Body of pancreas (tissue), 4 donors: ENCODE results near the gene GRID1. TPM values are rescaled to one million over a fixed set of nuclear protein-coding genes. Genes with fewer than 3 reads are reported as not detected.

Experiments
- ATAC-seq: fragments of 150-250 bp; one replicate; pipeline ENCODE4 v1.9.1; 2016
- DNase-seq, 4 donors: peaks; one replicate each; pipeline ENCODE4 v3.0.0-alpha.2; 2019
- H3K27ac ChIP-seq, 4 donors: fragments of 200-600 bp; sonication (generic); 1 replicate in 3 of 4; 2 replicates in 1 of 4; pipeline versions ENCODE4 v1.5.1 to v1.6.1; 2016 to 2019; ENCODE audit warnings: mild to moderate bottlenecking in 1 of 4, mixed read lengths in 1 of 4, moderate library complexity in 1 of 4
- H3K27me3 ChIP-seq, 2 donors: fragments of 200-600 bp; sonication (generic); one replicate each; pipeline ENCODE4 v1.6.0; 2016; ENCODE audit warnings: mild to moderate bottlenecking in 1 of 2
- H3K36me3 ChIP-seq, 2 donors: fragments of 200-600 bp; sonication (generic); replicated peaks in 1 of 2; 2 replicates each; pipeline ENCODE4 v1.5.1; 2016; ENCODE audit warnings: low read depth in 2 of 2; ENCODE audit not compliant: insufficient read depth in 1 of 2
- H3K4me1 ChIP-seq: fragments of 200-600 bp; sonication (generic); one replicate; pipeline ENCODE4 v1.6.0; 2016
- H3K4me3 ChIP-seq, 2 donors: fragments of 200-600 bp; sonication (generic); 1 replicate in 1 of 2; 2 replicates in 1 of 2; pipeline ENCODE4 v1.5.1; 2016 to 2019
- H3K9me3 ChIP-seq, 3 donors: fragments of 200-600 bp; sonication (generic); 1 replicate in 2 of 3; 2 replicates in 1 of 3; pipeline ENCODE4 v1.5.1; 2016
- CTCF ChIP-seq, 7 experiments: fragments of 450-650 bp in 4 of 7; fragments of 200-600 bp in 3 of 7; sonication (generic) in 3 of 7; IDR thresholded peaks; one replicate each; pipeline ENCODE4 v1.5.1; 2016 to 2019; ENCODE audit warnings: antibody characterized with exemption in 7 of 7
- POLR2A ChIP-seq, 3 donors: fragments of 450-650 bp; IDR thresholded peaks; one replicate each; pipeline ENCODE4 v1.6.1; 2016; ENCODE audit warnings: antibody characterized with exemption in 3 of 3, mild to moderate bottlenecking in 2 of 3
- WGBS, 2 donors: methylation state at CpG; one replicate each; pipeline ENCODE4 v1.1.5; 2017; 5-methylcytosine and 5-hydroxymethylcytosine counted together
- intact Hi-C: fragments of 100-400 bp; cut with DNase I; formaldehyde crosslinking; loops from one replicate; pipeline ENCODE4 v1.15.1; 2023
- total RNA-seq, 2 donors: library from RNA; depleted of rRNA; stranded (reverse); fragments of >200 nt; gene quantifications; one replicate each; pipeline ENCODE4 v1.1.0, GENCODE V29; 2016

The GRID1 gene
- total RNA-seq, 2 donors from 2014 or later, result 1.0 to 1.6 TPM

DNA sequence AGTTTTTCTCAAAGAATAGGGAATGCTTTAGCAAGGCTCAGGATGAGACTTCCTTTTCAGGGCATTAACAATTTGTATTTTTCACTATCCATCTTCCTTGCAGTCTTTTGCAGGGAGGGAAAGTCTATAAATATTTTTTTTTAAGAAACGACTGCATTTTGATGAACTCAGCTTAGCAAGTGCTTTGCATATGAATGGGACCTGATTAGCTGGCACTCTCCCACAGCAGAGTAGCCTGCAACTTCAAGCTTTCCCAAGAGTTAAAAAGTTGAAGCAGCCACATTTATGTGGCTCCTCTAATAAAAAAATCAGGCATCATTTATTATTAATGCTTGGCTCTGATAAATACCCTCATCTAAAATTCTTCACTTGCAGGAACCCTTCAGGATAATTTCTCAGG lies 134.0 kb downstream of the GRID1 start:
- no peaks in the 10 kb centered on the region for H3K27me3 ChIP-seq
- H3K36me3 ChIP-seq, result no peaks in the 10 kb centered on the region
- ATAC-seq (no peak), DNase-seq (no peak)
- H3K9me3 ChIP-seq, result peaks cover 0 to 4% (median 0%) of the 10 kb centered on the region in 3 donors
- 7 to 21% methylated on average over 1 of the region's 1 CpG for WGBS, 2 donors
- H3K4me3 ChIP-seq, result no peak overlapping the region
- no peaks in the 10 kb centered on the region for H3K4me1 ChIP-seq
- H3K27ac ChIP-seq, result no peak overlapping the region
- TF ChIP-seq POLR2A (IDR thresholded peaks at IDR 0.05) (no peak), CTCF (IDR thresholded peaks at IDR 0.05) (no peak)
- intact Hi-C loops, result no loop called here

DNA sequence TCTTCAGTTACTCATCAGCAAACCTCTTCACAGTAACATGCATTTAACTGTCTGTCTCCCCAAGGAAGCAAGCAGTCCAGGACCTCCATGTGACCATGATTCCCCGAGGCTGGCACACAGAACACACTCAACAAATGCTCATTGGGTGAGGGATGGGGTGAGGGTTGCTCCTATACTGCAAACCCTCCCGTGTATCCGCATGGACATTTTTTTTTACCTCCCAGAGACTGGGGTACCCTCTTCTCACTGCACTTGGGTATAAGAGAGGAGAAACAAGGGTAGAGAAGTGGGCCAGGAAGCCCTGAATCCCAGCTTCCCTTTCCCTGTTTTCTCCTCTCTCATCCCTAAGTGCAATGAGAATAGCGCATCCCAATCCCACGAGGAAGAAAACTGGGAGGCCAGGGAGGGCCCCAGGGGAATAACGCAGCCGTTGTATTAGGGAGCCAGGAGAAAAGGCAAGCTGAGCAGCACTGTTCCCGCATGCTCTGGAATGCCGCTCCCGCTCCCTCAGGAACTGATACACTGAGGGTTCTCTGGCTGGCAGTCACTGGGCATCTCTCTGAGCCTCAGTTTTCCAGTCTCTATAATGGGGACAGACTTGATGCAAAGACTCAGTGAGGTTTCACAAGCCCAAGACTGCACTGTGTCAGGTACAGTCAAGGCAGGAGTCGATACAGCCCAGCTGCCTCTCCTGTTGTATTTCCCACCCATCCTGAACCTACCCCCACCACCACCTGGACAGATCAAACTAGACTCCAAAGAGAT lies 134.6 kb downstream of the GRID1 start:
- DNase-seq, result no peak
- WGBS, 2 donors, result 64 to 67% methylated on average over 11 of the region's 11 CpGs
- no peaks in the 10 kb centered on the region for H3K27me3 ChIP-seq
- ATAC-seq, result no peak
- TF ChIP-seq POLR2A (IDR thresholded peaks at IDR 0.05) (no peak), CTCF (IDR thresholded peaks at IDR 0.05) (no peak)
- no peaks in the 10 kb centered on the region for H3K4me1 ChIP-seq
- intact Hi-C loops, result no loop called here
- H3K4me3 ChIP-seq, result no peak overlapping the region
- no peaks in the 10 kb centered on the region for H3K36me3 ChIP-seq
- peaks cover 0 to 1% (median 0%) of the 10 kb centered on the region in 3 donors for H3K9me3 ChIP-seq
- no peak overlapping the region for H3K27ac ChIP-seq

GRCh38 chr10:86230557-86231180 lies 135.9 kb downstream of the GRID1 start:
- 88 to 92% methylated on average over 4 to 6 of the region's 7 CpGs for WGBS, 2 donors
- intact Hi-C loops, result no loop called here
- TF ChIP-seq POLR2A (IDR thresholded peaks at IDR 0.05) (no peak), CTCF (IDR thresholded peaks at IDR 0.05) (no peak)
- DNase-seq (no peak), ATAC-seq (no peak)
- no peak overlapping the region for H3K27ac ChIP-seq
- H3K4me1 ChIP-seq, result no peaks in the 10 kb centered on the region
- H3K36me3 ChIP-seq, result no peaks in the 10 kb centered on the region
- no peak overlapping the region for H3K4me3 ChIP-seq
- H3K27me3 ChIP-seq, result no peaks in the 10 kb centered on the region
- H3K9me3 ChIP-seq, result no peaks in the 10 kb centered on the region

DNA sequence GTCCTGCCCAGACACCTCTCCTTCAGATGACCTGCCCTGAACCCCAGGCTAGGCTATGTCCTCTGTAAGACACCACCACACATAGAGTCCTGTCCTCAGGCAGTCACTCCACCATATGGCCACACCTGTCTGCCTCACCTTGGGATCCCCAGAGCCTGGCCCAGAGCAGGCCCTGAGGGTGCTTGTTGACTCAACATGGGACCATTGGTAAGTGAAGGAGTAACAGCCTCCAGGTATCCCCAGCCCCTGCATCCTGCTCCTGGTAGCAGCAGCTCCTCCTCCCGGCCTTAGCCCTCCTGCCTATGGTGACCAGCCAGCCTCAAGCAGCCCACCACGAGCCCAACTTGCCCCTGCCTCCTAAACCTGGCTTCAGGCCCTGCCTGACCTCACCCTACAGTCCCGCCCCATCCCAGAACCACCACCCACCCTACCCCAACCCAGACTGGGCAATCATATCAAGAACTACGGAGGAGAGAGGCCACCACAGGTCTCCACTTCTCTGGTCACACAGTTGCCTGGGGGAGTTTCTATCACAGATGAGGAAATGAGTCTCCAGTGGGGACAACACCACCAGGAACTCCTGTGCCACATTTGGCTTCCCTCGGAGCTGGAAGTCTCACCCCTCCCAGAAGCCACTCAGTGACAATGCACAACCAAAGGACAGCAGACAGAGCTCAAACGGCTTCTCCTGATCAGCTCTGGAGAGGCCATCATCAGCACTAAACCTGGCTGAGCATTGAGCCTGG lies 136.6 kb downstream of the GRID1 start:
- ATAC-seq (no peak), DNase-seq (no peak)
- intact Hi-C loops, result no loop called here
- no peaks in the 10 kb centered on the region for H3K36me3 ChIP-seq
- no peak overlapping the region for H3K4me3 ChIP-seq
- H3K27me3 ChIP-seq, result no peaks in the 10 kb centered on the region
- H3K9me3 ChIP-seq, result no peaks in the 10 kb centered on the region
- TF ChIP-seq POLR2A (IDR thresholded peaks at IDR 0.05) (no peak), CTCF (IDR thresholded peaks at IDR 0.05) (no peak)
- no peaks in the 10 kb centered on the region for H3K4me1 ChIP-seq
- no peak overlapping the region for H3K27ac ChIP-seq
- whole genome bisulfite sequencing, 2 donors, result 75 to 78% methylated on average over 2 to 6 of the region's 6 CpGs
